T-helper 1 cell treated with Interleukin-12 subunit alpha and Interleukin-12 subunit beta and Interleukin-4 antibody, amounts not matched to agents 30 μg/mL and 1 μg/mL, for 36 hours (primary cell): ENCODE results near the gene OR4D1.

Experiments
- H3K27ac Mint-ChIP-seq: one replicate; pipeline ENCODE4 v1.8.0; 2021; ENCODE audit warnings: mild to moderate bottlenecking, mixed read lengths
- H3K27me3 Mint-ChIP-seq: one replicate; pipeline ENCODE4 v1.8.0; 2021; ENCODE audit warnings: low read depth, mixed read lengths
- H3K36me3 Mint-ChIP-seq: one replicate; pipeline ENCODE4 v1.8.0; 2021; ENCODE audit warnings: low read depth, mixed read lengths
- H3K4me1 Mint-ChIP-seq: one replicate; pipeline ENCODE4 v1.8.0; 2021; ENCODE audit warnings: low read depth, mixed read lengths
- H3K4me3 Mint-ChIP-seq: one replicate; pipeline ENCODE4 v1.8.0; 2021; ENCODE audit warnings: mild to moderate bottlenecking, moderate library complexity, mixed read lengths
- H3K9me3 Mint-ChIP-seq: one replicate; pipeline ENCODE4 v1.8.0; 2021; ENCODE audit warnings: mixed read lengths

The OR4D1 gene

GRCh38 chr17:58193641-58194255 is 45.6 kb downstream of the OR4D1 start:
- Mint-ChIP-seq H3K4me3 (no peak overlapping the region), H3K9me3 (no peaks in the 10 kb centered on the region), H3K27me3 (no peaks in the 10 kb centered on the region), H3K27ac (no peak overlapping the region), H3K4me1 (no peaks in the 10 kb centered on the region), H3K36me3 (no peaks in the 10 kb centered on the region)

- Mint-ChIP-seq H3K27me3 (no peaks in the 10 kb centered on the region), H3K36me3 (no peaks in the 10 kb centered on the region), H3K4me3 (no peak overlapping the region), H3K27ac (no peak overlapping the region), H3K4me1 (peaks cover 2% of the 10 kb centered on the region), H3K9me3 (no peaks in the 10 kb centered on the region)
Observed at GRCh38 chr17:58195518-58196123, 47.4 kb downstream of the OR4D1 start.

DNA sequence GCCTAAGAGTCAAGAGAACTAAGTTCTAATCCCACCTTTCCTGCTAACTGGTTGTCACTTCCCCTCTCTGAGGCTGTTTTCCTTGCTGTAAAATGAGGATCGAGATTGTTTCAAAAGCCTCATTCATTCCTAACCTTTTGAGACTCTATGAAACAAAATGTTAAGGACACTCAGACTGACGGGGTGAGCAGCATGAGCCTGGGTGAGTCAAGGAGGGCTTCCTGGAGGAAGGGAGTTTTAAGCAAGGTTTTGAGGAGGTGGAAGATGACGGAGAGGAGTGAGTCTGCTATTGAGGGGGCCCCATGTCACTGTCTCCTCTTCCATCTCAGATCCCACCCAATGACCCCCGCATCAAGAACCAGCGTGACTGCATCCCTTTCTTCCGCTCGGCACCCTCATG is 48.4 kb downstream of the OR4D1 start:
- Mint-ChIP-seq H3K27ac (no peak overlapping the region), H3K9me3 (no peaks in the 10 kb centered on the region), H3K36me3 (no peaks in the 10 kb centered on the region), H3K4me1 (peaks cover 2% of the 10 kb centered on the region), H3K27me3 (peaks cover 3% of the 10 kb centered on the region), H3K4me3 (no peak overlapping the region)

- H3K4me1 Mint-ChIP-seq, result peaks cover 2% of the 10 kb centered on the region
Observed at GRCh38 chr17:58200024-58200633, 51.9 kb downstream of the OR4D1 start.

DNA sequence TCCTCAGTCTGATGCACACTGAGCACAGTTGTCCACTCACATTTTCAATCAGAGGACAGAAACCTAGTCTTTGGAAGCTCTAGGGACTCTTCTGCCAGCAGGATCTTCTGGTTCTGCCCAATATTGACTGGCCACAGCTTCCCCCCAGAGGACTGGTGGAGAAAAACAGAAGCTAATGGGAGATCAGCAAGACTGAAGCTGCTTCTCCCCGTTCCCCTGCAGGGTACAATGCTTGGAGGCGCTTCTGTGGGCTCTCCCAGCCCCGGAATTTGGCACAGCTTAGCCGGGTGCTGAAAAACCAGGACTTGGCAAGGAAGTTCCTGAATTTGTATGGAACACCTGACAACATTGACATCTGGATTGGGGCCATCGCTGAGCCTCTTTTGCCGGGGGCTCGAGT is 54.7 kb downstream of the OR4D1 start:
- no peaks in the 10 kb centered on the region for H3K36me3 Mint-ChIP-seq
- no peaks in the 10 kb centered on the region for H3K9me3 Mint-ChIP-seq
- H3K27ac Mint-ChIP-seq, result no peak overlapping the region
- no peak overlapping the region for H3K4me3 Mint-ChIP-seq
- H3K4me1 Mint-ChIP-seq, result peaks cover 2% of the 10 kb centered on the region
- H3K27me3 Mint-ChIP-seq, result peaks cover 3% of the 10 kb centered on the region

More at GRCh38 chr17:58200024-58200633, 51.9 kb downstream of the OR4D1 start:
- Mint-ChIP-seq H3K4me3 (no peak overlapping the region), H3K36me3 (no peaks in the 10 kb centered on the region), H3K27ac (no peak overlapping the region), H3K9me3 (no peaks in the 10 kb centered on the region), H3K27me3 (peaks cover 3% of the 10 kb centered on the region)

- peaks cover 2% of the 10 kb centered on the region for H3K36me3 Mint-ChIP-seq
- no peak overlapping the region for H3K27ac Mint-ChIP-seq
- H3K9me3 Mint-ChIP-seq, result no peaks in the 10 kb centered on the region
- H3K4me1 Mint-ChIP-seq, result peaks cover 2% of the 10 kb centered on the region
- peaks cover 3% of the 10 kb centered on the region for H3K27me3 Mint-ChIP-seq
- H3K4me3 Mint-ChIP-seq, result no peak overlapping the region
Observed at GRCh38 chr17:58204796-58205195, 56.6 kb downstream of the OR4D1 start.

GRCh38 chr17:58205936-58206335 is 57.8 kb downstream of the OR4D1 start:
- no peaks in the 10 kb centered on the region for H3K4me1 Mint-ChIP-seq
- H3K36me3 Mint-ChIP-seq, result peaks cover 8% of the 10 kb centered on the region
- no peaks in the 10 kb centered on the region for H3K9me3 Mint-ChIP-seq
- H3K4me3 Mint-ChIP-seq, result no peak overlapping the region
- H3K27ac Mint-ChIP-seq, result no peak overlapping the region
- peaks cover 3% of the 10 kb centered on the region for H3K27me3 Mint-ChIP-seq

DNA sequence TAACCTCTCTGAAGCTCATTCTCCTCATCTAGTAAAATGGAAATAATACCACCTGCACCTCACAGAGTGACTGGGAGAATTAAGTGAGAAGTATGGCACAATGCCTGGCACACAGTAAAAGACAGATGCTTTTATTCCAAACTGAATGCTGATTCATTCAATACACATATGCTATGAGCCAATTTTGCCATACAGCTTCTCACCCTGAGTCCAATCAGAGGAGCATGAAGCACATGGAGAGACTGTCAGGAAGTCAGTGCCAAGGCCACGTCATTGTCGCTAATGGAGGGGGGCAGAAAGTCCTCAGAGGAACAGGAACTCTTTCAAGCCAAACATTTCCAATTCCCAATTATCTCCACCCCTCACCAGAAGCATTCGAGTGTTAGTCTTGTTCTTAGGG is 59.3 kb downstream of the OR4D1 start:
- Mint-ChIP-seq H3K9me3 (no peaks in the 10 kb centered on the region), H3K27ac (no peak overlapping the region), H3K27me3 (no peaks in the 10 kb centered on the region), H3K4me1 (peaks cover 3% of the 10 kb centered on the region), H3K36me3 (peaks cover 8% of the 10 kb centered on the region), H3K4me3 (no peak overlapping the region)

DNA sequence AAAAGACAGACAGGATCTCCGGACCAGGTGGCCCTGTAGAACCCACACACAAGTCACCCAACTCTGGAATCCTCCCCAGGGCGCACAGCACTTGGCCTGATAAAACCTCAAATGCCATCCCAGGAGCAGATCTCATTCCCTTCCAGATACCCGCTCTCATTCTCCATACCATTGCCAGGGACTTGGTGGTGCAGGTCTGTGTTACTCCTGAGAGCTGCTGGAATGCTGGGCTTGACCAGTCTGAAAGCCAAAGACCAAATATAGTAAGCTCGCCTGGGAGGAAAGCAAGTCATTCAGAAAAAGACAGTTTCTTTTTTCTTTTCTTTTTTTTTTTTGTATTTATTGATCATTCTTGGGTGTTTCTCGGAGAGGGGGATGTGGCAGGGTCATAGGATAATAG is 60.2 kb downstream of the OR4D1 start:
- Mint-ChIP-seq H3K4me1 (peaks cover 3% of the 10 kb centered on the region), H3K27ac (no peak overlapping the region), H3K9me3 (no peaks in the 10 kb centered on the region), H3K4me3 (no peak overlapping the region), H3K36me3 (peaks cover 8% of the 10 kb centered on the region), H3K27me3 (no peaks in the 10 kb centered on the region)
